K562 (cell line): ENCODE data around the gene S100A7A. TPM values are rescaled to one million over a fixed set of nuclear protein-coding genes. Genes with fewer than 3 reads are reported as not detected.

Experiments used
- ATAC-seq: fragments of 200-7000 bp; cut with Tn5 transposase; 3 replicates; pipeline ENCODE4 v1.9.1; 2020; ENCODE audit warnings: moderate library complexity
- BruUV-seq: library from RNA; stranded (reverse); fragments of 400-500 nt; replicated peaks from 2 replicates; lab custom pipeline; 2021; lab: Mats Ljungman, UMichigan
- CTCF ChIA-PET: fragments of 300-600 bp; formaldehyde crosslinking; extraction: SDS; loops from one replicate; lab custom pipeline; 2021; ENCODE audit warnings: low intra/inter-chr PET ratio; lab: Yijun Ruan, JAX
- POLR2A ChIA-PET: fragments of 300-600, 350-650 bp; sonication (Branson Sonifier 250); formaldehyde crosslinking; extraction: SDS; loops from one replicate; lab custom pipeline; 2021; ENCODE audit warnings: antibody characterized with exemption, inconsistent platforms; lab: Yijun Ruan, JAX
- DNase-seq, 4 experiments: peaks; one replicate each; pipeline versions ENCODE4 v3.0.0 to v3.0.0-alpha.2; 2011 to 2018; ENCODE audit warnings: low spot score in 3 of 4, mixed read lengths in 3 of 4; ENCODE audit errors: extremely low read depth in 1 of 4
- FAIRE-seq: peaks from 2 replicates; lab custom pipeline; 2011; peaks lifted over from hg19 to GRCh38; lab: Jason Lieb, UNC
- H2AFZ ChIP-seq: 2 replicates; pipeline ENCODE4 v1.6.0; 2011; ENCODE audit warnings: low read depth, low read length, control low read depth, inconsistent platforms
- H3K27ac ChIP-seq: fragments of 200-600 bp; 3 replicates; pipeline ENCODE4 v1.8.0; 2011; ENCODE audit warnings: low read depth, mild to moderate bottlenecking, control low read depth, inconsistent platforms, low read length, moderate library complexity, mixed read lengths; ENCODE audit errors: extremely low read depth
- H3K27me3 ChIP-seq, 2 experiments: fragments of 300-600 bp in 1 of 2; 2 replicates in 1 of 2; 3 replicates in 1 of 2; pipeline versions ENCODE4 v1.6.0 to v1.8.0; 2011; ENCODE audit warnings: inconsistent platforms in 2 of 2, low read length in 2 of 2, mild to moderate bottlenecking in 1 of 2, mixed read lengths in 1 of 2, moderate library complexity in 1 of 2; ENCODE audit not compliant: control insufficient read depth in 2 of 2, insufficient read depth in 2 of 2
- H3K36me3 ChIP-seq: fragments of 300-600 bp; 3 replicates; pipeline ENCODE4 v1.8.0; 2011; ENCODE audit warnings: mild to moderate bottlenecking, low read length, inconsistent platforms; ENCODE audit not compliant: control insufficient read depth, insufficient read depth
- H3K4me1 ChIP-seq, 2 experiments: fragments of 200-600 bp in 1 of 2; replicated peaks in 1 of 2; 2 replicates in 1 of 2; 3 replicates in 1 of 2; pipeline versions ENCODE4 v1.5.1 to v1.8.0; 2011; ENCODE audit warnings: inconsistent platforms in 2 of 2, low read length in 2 of 2, mild to moderate bottlenecking in 1 of 2, mixed read lengths in 1 of 2, moderate library complexity in 1 of 2; ENCODE audit not compliant: control insufficient read depth in 2 of 2, insufficient read depth in 2 of 2
- H3K4me2 ChIP-seq: 2 replicates; pipeline ENCODE4 v1.6.1; 2011; ENCODE audit warnings: low read length, control low read depth, inconsistent platforms, mixed read lengths; ENCODE audit not compliant: insufficient read depth
- H3K4me3 ChIP-seq: fragments of 200-600 bp; sonication (generic), shearing (Covaris generic); 2 replicates; pipeline ENCODE4 v1.5.1; 2016; ENCODE audit warnings: control low read depth, inconsistent platforms
- H3K79me2 ChIP-seq: fragments of 200-600 bp; 3 replicates; pipeline ENCODE4 v1.8.0; 2011; ENCODE audit warnings: low read length, inconsistent platforms; ENCODE audit not compliant: control insufficient read depth, insufficient read depth
- H3K9ac ChIP-seq, 2 experiments: 2 replicates each; pipeline versions ENCODE4 v1.6.0 to v1.6.1; 2011; ENCODE audit warnings: low read depth in 2 of 2, low read length in 2 of 2, control low read depth in 1 of 2, inconsistent platforms in 1 of 2, mild to moderate bottlenecking in 1 of 2, mixed read lengths in 1 of 2; ENCODE audit not compliant: insufficient read depth in 1 of 2
- H3K9me1 ChIP-seq: one replicate; pipeline ENCODE4 v1.6.0; 2011; ENCODE audit warnings: inconsistent platforms, mild to moderate bottlenecking, low read length, moderate library complexity; ENCODE audit not compliant: control insufficient read depth, insufficient read depth
- H3K9me3 ChIP-seq: replicated peaks from 2 replicates; pipeline ENCODE4 v1.5.1; 2011; ENCODE audit warnings: low read depth, low read length, inconsistent platforms; ENCODE audit not compliant: control insufficient read depth, insufficient read depth
- H4K20me1 ChIP-seq: replicated peaks from 2 replicates; pipeline ENCODE4 v1.6.1; 2011; ENCODE audit warnings: low read length, inconsistent platforms, mixed read lengths; ENCODE audit not compliant: control insufficient read depth, insufficient read depth
- ATF7 ChIP-seq: fragments of 450-650 bp; IDR thresholded peaks from 2 replicates; pipeline ENCODE4 v1.7.1; 2014; ENCODE audit warnings: mild to moderate bottlenecking, moderate library complexity
- BDP1 ChIP-seq: IDR thresholded peaks from 3 replicates; pipeline ENCODE4 v1.6.1; 2011; ENCODE audit not compliant: insufficient read length, insufficient read depth
- DDX20 ChIP-seq: fragments of 450-650 bp; IDR thresholded peaks from 2 replicates; pipeline ENCODE4 v1.6.1; 2016; ENCODE audit warnings: missing genetic modification characterization, low read depth, mild to moderate bottlenecking, missing compliant biosample characterization, moderate library complexity
- ETS2 ChIP-seq: IDR thresholded peaks from 2 replicates; pipeline ENCODE4 v1.6.1; 2016; ENCODE audit warnings: borderline replicate concordance, missing genetic modification characterization, mild to moderate bottlenecking, moderate library complexity, missing compliant biosample characterization; ENCODE audit not compliant: poor library complexity, severe bottlenecking
- GATAD2A ChIP-seq: fragments of 450-650 bp; IDR thresholded peaks from 2 replicates; pipeline ENCODE4 v1.6.1; 2017
- HDAC6 ChIP-seq: IDR thresholded peaks from 2 replicates; pipeline ENCODE4 v1.6.1; 2012; ENCODE audit warnings: low read depth, mild to moderate bottlenecking, control low read depth, inconsistent platforms, low read length, moderate library complexity
- NCOA4 ChIP-seq: fragments of 450-650 bp; IDR thresholded peaks from 2 replicates; pipeline ENCODE4 v1.6.1; 2018; ENCODE audit warnings: mild to moderate bottlenecking; ENCODE audit not compliant: partially characterized antibody
- PHF20 ChIP-seq: fragments of 450-650 bp; IDR thresholded peaks from 2 replicates; pipeline ENCODE4 v1.6.1; 2018; ENCODE audit not compliant: partially characterized antibody
- SAFB ChIP-seq: fragments of 200-400 bp; formaldehyde crosslinking; IDR thresholded peaks from 2 replicates; pipeline ENCODE4 v1.6.1; 2017; ENCODE audit warnings: low read depth, low read length, borderline replicate concordance
- THRAP3 ChIP-seq: fragments of 450-650 bp; IDR thresholded peaks from 2 replicates; pipeline ENCODE4 v1.6.1; 2016; ENCODE audit warnings: mild to moderate bottlenecking, inconsistent platforms, borderline replicate concordance
- XRCC5 ChIP-seq: fragments of 200-400 bp; formaldehyde crosslinking; IDR thresholded peaks from 2 replicates; pipeline ENCODE4 v1.6.1; 2017; ENCODE audit warnings: low read depth, mild to moderate bottlenecking, low read length
- ZNF79 ChIP-seq: fragments of 250-450 bp; sonication (Bioruptor Pico); IDR thresholded peaks from 2 replicates; pipeline ENCODE4 v1.4.0; 2020; ENCODE audit warnings: low read depth, mild to moderate bottlenecking, moderate library complexity
- in situ Hi-C: fragments of 300-500 bp; cut with MboI; formaldehyde crosslinking; loops from 4 replicates; pipeline ENCODE4 v1.15.0; 2018; ENCODE audit warnings: inconsistent platforms, mixed read lengths
- intact Hi-C: fragments of 100-400 bp; cut with micrococcal nuclease; formaldehyde crosslinking; loops from 2 replicates; pipeline ENCODE4 v1.14.2; 2022
- polyA plus RNA-seq, 8 experiments: library from polyadenylated mRNA; depleted of rRNA in 4 of 8; stranded (reverse) in 5 of 8; unstranded in 3 of 8; fragments of >200 nt; fragmentation: Nextera tagmentation in 2 of 8; fragmentation: Illumina TruSeq in 1 of 8; extraction: Ambion mirVana in 2 of 8; extraction: Trizol in 1 of 8; gene quantifications; 2 replicates each; pipeline versions ENCODE4 v1.2.1 to v1.2.3, GENCODE V29; 2011 to 2014; ENCODE audit warnings: inconsistent platforms in 1 of 8, missing spikeins in 1 of 8
- total RNA-seq, 7 experiments: library from RNA; depleted of rRNA in 6 of 7; stranded (reverse); fragments of >200 nt in 6 of 7; fragmentation: Illumina TruSeq in 2 of 7; extraction: Trizol in 2 of 7; gene quantifications; 2 replicates each; pipeline versions ENCODE4 v1.2.1 to v1.2.3, GENCODE V29; 2011 to 2021; ENCODE audit warnings: low replicate concordance in 1 of 7

The S100A7A gene
- total and polyA plus RNA-seq, 9 of the 15 experiments (the other 6 are each of a cell fraction or from before 2014, with no cell fraction given) = not detected

GRCh38 chr1:153439273-153439672 is 23.0 kb downstream of the S100A7A start:
- H3K9me1 ChIP-seq = peaks cover 3% of the 10 kb centered on the region
- no peaks in the 10 kb centered on the region for H3K9me3 ChIP-seq
- no peak overlapping the region for H3K4me3 ChIP-seq
- H3K36me3 ChIP-seq = no peaks in the 10 kb centered on the region
- DNase-seq (no peak), FAIRE-seq (no peak), ATAC-seq (no peak)
- peaks cover 20 to 23% of the 10 kb centered on the region in 2 experiments for H3K4me1 ChIP-seq
- H3K4me2 ChIP-seq = no peak overlapping the region
- no peak overlapping the region for H3K27ac ChIP-seq
- peaks cover under 1 to 11% of the 10 kb centered on the region in 2 experiments; a peak in 2 of 5 replicates for H3K27me3 ChIP-seq
- in situ Hi-C loops (no loop called here), intact Hi-C loops (no loop called here)
- H3K79me2 ChIP-seq = no peaks in the 10 kb centered on the region
- ChIA-PET POLR2A (no interaction called here), CTCF (no interaction called here)
- H3K9ac ChIP-seq = no peak overlapping the region
- no TSS peak for BruUV-seq
- H4K20me1 ChIP-seq = no peaks in the 10 kb centered on the region
- no peak for TF ChIP-seq SAFB
- TF ChIP-seq HDAC6 = no peak
- no peak for TF ChIP-seq NCOA4
- no peak for TF ChIP-seq PHF20
- TF ChIP-seq BDP1 = no peak
- no peak for TF ChIP-seq ETS2 (tag)
- TF ChIP-seq ZNF79 (CRISPR knock-in tag) = no peak
- no peak for TF ChIP-seq ATF7
- no peak for TF ChIP-seq XRCC5
- no peak for TF ChIP-seq GATAD2A
- no peak for TF ChIP-seq DDX20 (tag)
- TF ChIP-seq THRAP3 = no peak
- TF ChIP-seq, all 486 proteins: peak for 0
- H2AFZ ChIP-seq = no peak overlapping the region
